GM19023 (cell line): ENCODE measurements around the gene RHBG.

Experiments used
- ATAC-seq: cut with Tn5 transposase; IDR thresholded peaks from one replicate; pipeline ENCODE4 v1.9.1; 2021; ENCODE audit warnings: mild to moderate bottlenecking, moderate library complexity; ENCODE audit not compliant: unreplicated experiment

Gene RHBG

GRCh38 chr1:156402331-156403020 is 33.5 kb downstream of the RHBG start:
- no peak for ATAC-seq

- ATAC-seq, result no peak
Observed at GRCh38 chr1:156405670-156406069, 36.7 kb downstream of the RHBG start.

- no peak for ATAC-seq
Observed at GRCh38 chr1:156406251-156406650, 37.2 kb downstream of the RHBG start.

GRCh38 chr1:156407344-156407743 is 38.3 kb downstream of the RHBG start:
- no peak for ATAC-seq

DNA sequence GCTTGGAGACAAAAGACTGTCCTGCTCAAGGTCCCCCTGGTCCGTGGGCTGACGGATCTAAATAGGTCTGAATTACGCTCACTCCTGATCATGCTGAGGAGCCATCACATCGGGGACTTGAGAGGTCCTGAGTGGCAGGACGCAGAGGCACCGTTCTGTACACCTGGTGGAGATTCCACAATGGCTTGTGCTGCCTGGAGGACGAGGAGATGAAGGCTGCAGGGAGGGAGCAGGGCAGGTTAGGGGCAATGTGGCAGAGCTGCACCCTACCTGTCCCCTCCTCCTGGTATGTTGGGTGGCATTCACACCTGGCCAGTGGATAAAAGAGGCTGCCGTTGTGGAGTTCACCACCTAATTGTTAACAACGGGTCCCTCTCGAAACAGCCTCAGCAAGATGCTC is 38.7 kb downstream of the RHBG start:
- ATAC-seq, result no peak

GRCh38 chr1:156409439-156409838 is 40.4 kb downstream of the RHBG start:
- no peak for ATAC-seq

DNA sequence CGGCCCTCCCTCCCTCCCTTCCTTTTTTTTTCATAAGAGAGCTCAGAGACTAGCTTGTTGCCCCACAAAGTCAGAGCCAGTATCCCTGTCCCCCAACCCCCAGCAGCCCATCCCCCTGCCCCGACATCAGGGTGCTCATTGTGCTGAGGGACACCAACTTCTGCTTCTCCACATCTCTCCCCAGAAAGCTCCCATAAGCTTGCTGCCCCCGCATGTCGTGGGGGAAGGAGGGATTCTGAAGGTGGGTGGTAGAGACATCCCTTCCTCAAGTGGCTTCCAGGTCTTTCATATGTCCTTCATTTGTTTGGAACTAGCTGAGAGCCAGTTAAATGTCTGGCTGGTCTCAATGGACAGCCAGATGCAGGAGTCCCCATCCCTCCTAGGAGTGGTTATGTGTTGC is 41.2 kb downstream of the RHBG start:
- no peak for ATAC-seq

DNA sequence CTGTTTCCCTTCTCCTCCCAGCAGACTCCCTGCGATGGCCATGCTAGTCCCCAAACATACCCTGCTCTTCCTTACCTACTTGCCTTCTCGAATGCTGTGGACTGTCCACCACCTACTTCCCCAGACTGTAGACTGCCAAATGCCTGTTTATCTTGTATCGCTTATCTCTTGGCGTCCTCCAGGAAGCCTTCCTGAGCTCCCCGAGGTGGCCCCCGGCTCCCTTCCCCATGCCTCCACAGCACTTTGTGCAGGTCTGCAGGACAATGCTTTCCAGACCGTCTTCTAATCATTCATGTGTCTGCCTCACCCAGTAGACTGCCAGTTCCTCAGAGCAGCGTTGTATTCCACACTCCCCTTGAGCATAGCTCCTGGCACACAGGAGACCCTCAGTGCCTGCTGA is 41.7 kb downstream of the RHBG start:
- ATAC-seq, result no peak

DNA sequence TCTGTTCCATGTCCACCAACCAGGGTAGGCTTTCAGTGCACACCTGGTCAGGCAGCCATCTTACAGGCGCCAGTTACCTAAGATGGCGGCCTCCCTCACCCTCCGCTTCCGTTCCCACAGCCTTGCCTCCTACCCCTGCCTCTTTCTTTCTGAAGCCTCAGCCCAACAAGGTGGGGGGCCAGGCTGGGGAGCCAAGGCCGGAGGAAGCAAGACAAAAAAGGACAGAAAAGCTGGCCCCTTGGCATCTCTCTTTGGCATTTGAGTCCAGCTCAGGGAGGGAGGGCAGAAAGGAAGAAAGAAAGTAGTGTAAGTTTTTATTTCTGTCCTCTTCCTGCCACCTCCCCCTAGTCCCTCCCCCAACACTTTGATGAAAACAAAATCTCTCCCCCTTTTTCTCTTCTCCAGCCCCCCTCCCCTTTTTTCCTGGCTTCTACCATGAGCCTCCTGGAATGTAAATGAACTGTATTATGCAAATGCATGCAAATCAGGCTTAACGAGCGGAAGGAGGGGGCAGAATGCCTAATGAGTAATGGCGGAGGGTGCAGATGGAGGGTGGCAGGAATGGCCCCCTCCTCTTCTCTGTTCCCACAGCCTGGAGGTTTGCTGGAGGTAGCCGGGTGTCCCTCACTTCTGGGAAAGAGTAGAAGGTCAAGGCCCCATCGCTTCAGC is 43.8 kb downstream of the RHBG start:
- no peak for ATAC-seq

GRCh38 chr1:156413391-156414246 is 44.6 kb downstream of the RHBG start:
- no peak for ATAC-seq

- no peak for ATAC-seq
Observed at GRCh38 chr1:156414461-156415064, 45.6 kb downstream of the RHBG start.

DNA sequence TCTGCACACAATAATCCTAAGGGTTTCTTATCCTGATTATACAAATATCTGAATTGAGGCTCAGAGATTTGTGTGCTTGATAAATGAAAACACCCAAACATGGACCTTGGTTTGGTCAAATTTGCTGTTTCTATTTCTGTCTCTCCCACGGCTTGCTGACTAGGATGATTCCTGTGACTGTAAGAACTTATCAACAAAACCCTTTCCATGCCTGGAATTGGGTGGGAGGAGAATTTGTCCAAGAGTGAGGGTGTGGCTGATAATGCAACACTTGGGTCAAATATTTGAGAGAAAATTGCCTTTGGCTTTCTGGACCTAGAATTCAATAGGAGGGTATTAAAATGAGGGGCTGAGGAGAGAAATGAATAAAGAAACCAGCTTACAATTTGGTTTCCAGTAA is 48.0 kb downstream of the RHBG start:
- ATAC-seq, result no peak

GRCh38 chr1:156417401-156418020 is 48.5 kb downstream of the RHBG start:
- ATAC-seq, result no peak

GRCh38 chr1:156418416-156419070 is 49.5 kb downstream of the RHBG start:
- no peak for ATAC-seq

DNA sequence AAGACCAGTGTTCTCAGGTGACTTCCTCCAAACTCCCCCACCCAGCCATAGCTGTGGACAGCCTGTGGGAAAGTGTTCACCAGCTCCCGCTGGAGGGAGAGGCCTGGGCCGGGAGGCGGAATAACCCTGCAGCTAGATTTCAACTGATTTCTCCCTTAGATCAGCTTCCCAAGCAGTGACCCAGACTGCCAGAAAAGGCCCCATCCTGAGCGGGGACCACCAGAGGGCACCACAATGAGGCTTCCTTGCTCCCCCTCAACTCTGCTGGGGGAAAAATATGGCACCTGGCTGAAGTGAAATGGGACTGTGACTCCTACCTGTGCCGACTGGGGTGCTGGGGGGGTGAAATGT is 50.8 kb downstream of the RHBG start:
- ATAC-seq, result no peak

GRCh38 chr1:156420205-156421061 is 51.4 kb downstream of the RHBG start:
- no peak for ATAC-seq

DNA sequence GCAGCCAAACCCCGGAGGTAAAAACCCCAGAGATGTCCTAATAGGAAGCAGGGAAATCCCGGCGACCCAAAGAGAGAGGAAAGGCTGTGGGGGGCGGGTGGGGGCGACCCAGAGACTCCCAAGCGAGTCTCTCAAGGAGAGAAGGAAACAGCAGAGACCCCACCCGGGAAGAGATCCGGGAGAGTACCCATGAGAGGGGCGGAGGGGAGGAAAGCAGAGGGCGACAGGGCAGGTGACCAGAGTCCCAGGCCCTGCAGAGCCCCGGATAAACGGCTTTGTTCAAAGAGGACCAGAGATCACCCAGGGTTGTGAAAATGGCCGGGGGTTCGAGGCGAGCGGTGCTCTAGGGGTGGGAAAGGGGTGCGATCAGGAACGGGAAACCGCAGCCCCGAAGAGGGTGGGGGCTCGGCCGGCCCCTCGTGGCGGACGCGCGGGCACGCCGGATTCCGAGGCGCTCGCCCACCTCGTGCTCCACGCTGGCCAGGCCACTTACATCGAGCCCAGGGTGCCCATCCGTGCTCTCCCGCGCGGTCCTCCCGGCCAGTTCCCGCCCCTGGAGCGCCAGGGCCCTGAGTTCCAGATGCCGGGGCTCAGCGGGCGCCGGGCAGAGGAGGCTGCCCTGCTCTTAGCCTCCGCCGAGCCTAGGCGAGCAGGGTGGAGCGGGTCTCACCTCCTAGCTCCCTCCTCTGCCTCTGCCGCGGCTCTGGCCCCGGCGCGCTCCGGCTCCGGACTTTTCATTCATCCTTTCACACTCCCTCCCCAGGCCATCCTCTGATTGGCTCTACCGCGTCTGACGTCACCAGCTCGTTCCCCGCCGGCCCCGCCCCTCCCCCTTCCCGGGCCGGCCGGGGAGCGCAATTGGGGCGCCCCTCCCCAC is 52.3 kb downstream of the RHBG start:
- ATAC-seq, result peak; percentile 79

DNA sequence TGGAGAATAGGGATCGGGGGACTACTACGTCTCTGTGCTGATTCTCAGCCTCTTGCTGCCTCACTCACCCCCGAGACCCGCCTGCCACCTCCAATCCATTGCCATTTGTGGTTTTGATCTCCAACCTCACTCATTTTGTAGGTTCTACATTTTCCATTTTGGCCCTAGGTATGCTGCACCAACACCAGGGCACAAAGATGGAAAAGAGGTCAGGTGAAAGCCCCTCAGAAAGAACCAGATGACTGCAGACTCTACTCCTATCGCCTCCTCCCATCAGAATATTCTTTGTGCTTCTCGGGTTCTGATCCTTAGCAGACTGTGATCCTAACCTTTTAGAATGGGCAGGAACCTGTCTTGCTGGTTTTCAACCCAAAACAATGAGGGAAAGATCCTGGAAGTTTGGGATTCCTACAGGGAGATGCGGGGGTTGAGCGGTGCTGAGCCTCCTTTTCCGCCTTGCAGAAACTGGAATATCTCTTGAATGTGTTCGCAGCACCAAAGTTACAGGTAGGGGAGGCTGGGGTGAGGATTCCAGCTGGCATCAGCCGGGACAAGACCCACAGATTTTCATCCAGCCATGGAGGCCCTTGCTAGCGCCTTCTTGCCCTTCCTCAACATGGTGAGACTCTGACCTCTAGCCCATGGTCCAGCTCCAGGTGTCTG is 53.1 kb downstream of the RHBG start:
- ATAC-seq, result no peak
